A172 (cell line): ENCODE data around the gene RPS16. TPM values are rescaled to one million over a fixed set of nuclear protein-coding genes. Genes with fewer than 3 reads are reported as not detected.
A peak's percentile ranks its signal among the peaks of the same experiment; 100 is the strongest.

ENCODE experiments used
- DNase-seq: peaks from one replicate; pipeline ENCODE4 v3.0.0-alpha.2; 2015; ENCODE audit warnings: low spot score
- total RNA-seq: library from RNA; depleted of rRNA; stranded (reverse); fragments of >200 nt; shearing (Covaris generic); gene quantifications from 2 replicates; pipeline ENCODE4 v1.2.3, GENCODE V29; 2014

RPS16 gene
- total RNA-seq, 1 experiment from 2014 or later = 262 TPM

DNA sequence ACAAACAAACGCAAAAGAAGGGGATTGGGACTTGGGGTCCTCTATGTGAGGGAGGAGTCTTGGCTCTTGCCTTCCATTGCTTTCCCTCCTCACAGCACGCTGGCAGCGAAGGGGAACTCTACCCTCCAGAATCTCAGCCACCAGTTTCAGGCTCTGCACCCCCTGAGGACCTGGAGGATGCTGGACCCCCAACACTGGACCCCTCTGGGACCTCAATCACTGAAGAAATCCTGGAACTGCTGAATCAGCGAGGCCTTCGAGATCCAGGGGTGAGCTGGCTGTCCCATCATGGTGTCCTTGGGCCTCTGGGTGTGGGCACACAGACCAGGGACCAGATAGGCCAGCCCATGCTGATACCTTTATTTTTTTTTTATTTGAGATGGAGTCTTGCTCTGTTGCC lies 13.7 kb downstream of the RPS16 start:
- no peak for DNase-seq

DNA sequence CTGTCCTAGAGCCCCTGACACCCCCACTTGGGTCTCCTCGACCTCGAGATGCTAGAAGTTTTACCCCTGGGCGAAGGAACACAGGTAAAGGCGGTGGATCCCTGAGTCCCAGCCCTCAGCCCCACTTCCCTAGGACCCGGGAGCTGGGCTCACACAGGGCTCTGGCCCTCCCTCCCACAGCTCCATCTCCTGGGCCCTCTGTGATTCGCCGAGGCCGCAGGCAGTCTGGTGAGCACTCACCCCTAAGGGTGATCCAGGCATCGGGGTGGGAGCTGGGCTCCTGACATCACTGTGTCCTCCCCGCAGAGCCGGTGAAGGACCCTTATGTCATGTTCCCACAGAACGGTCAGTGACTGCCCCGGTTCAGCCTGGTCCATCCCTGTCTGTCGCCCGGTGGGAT lies 15.0 kb downstream of the RPS16 start:
- no peak for DNase-seq

DNA sequence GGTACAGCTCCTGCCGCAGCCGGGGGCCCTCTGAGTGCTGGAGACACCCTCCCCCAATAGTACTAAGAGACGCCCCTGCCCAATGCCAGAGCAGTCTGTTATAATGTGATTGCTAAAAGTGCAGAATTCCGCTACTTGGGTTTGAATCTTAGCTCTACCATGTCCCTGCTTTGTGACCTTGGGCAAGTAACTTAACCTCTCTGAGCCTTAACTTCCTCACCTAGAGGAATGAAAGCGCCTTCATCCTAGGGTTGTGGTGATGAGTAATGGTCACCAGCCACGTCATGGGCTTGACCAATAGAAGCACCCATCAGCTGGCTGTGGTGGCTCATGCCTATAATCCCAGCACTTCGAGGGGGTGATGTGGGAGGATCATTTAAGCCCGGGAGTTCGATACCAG lies 16.7 kb downstream of the RPS16 start:
- DNase-seq = no peak

DNA sequence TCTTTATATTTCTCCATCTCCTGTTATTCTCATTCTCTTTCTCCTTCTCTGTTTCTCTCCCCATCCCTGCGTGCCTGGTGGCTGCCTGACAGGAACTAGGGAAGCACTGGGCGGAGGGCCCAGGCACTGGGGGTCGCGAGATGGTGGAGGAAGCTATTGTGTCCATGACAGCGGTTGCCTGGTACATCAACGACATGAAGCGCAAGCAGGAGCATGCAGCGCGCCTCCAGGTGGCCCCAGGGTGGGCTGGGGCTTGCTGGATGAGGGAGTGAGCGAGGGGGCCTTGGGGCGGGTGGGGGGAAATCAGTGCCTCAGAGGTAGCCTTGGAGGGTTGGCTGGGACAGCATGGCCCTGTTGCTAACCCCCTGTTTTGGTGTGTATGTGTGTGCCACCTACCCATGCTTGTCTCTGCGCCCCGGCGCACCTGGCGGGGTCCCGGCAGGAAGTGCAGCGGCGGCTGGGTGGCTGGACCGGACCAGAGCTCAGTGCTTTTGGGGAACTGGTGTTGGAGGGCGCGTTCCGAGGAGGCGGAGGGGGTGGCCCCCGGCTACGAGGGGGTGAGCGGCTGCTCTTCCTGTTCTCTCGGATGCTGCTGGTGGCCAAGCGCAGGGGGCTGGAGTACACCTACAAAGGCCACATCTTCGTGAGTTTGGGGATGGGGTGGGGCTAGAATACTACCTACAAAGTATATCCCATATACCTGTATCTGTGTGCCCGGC lies 18.1 kb downstream of the RPS16 start:
- no peak for DNase-seq

DNA sequence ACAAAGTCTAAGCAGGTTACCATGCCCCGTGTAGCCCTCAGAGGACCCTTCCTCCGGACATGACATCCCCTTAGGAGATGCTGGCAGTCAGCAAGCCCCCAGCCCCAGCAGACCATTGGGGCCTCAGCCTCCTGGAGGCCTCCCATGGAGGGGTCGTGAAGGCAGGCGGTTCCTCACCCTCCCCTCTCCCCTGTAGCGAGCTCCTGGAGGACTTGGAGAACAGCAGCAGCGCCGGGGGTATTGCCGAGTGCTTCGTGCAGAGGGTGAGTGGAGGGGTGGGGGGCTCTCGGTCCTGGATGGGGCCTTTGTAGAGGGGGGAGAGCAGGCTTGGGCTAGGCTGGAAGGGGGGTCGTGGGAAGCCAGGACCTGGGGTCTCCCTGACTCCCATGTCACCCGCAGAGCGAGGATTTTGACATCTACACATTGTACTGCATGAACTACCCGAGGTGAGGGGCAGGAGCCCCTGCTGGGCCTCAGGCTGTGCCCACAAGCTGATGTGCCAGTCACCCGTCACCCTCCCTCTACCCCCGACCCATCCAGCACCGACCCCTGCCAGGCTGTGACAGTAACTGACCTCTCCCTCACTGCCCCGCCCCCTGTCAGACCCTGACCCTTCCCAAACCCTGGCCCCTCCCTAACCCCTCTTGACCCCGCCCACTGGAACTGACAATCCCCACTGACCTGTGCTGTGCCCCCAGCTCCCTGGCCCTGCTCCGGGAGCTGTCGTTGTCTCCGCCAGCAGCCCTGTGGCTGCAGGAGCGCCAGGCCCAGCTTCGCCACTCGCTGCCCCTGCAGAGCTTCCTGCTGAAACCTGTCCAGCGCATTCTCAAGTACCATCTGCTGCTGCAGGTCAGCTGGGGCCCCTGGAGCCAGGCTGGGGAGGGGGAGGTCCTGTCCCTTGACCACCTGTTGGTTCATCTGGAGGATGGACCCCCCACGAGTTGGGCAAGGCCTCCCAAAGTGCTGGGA lies 19.3 kb downstream of the RPS16 start:
- DNase-seq = no peak

DNA sequence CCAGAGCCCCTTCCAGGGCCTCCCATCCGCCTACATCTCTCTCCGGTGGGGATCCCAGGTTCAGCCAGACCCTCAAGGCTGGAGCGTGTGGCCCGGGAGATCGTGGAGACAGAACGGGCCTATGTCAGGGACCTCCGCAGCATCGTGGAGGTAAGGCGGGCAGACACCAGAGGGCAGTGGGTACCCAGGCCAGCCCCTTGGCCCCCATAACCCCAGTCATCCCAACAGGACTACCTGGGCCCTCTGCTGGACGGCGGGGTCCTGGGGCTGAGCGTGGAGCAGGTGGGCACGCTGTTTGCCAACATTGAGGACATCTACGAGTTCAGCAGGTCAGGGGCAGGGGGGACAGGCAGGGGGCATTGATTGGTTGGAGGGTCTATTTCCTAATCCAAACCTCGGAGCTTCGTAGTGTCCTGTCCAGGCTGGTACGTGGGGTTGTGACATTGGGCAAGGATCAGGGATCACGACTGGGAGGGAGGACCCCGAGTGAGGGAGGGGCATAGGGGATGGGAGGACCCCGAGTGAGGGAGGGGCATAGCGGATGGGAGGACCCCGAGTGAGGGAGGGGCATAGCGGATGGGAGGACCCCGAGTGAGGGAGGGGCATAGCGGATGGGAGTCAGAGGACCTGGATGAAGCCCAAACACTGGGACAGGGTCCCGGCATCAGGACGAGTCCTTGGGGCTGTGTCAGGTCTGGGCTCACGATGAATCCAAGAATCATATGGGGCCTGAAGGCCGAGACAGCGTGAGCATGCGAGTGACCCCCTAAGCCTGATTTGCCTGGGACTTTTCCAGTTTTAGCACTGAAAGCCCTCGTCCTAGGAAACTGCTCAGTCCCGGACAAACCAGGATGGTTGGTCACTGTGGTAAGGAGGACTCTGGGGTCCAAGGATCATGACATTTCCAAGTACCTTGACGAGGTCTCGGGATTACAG lies 20.4 kb downstream of the RPS16 start:
- no peak for DNase-seq

DNA sequence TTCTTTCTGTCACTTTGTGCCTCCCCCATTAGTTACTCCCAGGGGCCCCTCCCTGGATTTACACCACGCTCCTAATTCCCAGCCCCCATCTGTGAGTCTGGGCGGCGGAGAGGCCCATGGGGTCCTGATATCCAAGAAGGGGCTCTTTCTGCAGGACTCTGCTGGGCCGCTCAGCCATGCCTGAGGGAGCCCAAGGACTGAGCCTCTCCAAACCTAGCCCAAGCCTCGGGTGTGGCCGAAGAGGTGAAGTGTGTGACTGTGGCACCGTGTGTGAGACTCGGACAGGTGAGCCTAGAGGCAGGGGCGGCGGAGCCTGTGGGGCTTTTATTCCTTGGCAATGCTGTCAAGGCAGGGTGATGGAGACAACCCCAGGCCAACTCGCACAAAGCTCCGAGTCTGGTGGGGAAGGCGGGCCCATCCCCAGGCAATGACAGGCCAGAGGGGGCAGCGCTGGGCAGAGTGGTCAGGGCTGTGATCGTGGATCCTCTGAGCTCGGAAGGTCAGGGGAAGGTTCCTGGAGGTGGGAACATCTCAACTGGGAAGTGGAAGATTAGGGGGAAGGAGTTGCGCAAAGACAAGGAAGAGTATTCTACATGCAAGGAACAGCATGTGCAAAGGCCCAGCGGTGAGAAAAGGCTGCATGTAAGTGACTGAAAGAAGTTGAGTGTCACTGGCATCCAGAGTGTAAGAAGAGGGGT lies 21.7 kb downstream of the RPS16 start:
- DNase-seq = peak; percentile 35

DNA sequence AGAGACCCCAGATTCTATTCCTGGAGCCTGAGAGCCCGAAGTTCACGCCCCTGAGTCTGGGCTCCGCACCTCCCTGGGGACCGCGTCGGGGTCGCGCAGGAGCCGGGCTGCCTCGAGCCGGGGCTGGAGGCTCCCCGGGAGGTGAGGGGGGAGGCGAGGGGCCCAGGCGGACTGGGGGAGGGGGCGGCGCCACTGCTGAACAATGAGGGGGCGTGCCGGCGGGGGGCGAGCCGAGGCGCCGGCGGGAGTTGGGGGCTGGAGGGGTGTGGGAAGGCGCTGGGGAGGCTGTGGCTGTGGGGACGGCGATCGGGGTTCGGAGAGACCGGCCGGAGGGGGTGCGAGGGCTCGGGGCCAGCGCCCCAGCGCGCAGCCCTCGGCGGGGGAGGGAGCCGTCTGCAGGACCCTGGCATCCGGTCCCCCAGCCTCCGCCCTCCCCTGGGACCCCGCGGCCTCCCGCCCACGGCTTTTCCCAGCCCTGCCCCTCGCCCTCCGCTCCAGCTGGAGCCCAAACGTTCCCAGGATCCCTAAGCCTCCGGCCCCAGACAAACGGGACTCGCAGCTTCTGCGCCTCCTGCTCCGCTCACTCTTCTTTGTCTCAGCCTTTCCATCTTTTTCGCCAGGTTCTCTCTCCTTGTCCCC lies 22.4 kb downstream of the RPS16 start:
- peak; percentile 31 for DNase-seq

DNA sequence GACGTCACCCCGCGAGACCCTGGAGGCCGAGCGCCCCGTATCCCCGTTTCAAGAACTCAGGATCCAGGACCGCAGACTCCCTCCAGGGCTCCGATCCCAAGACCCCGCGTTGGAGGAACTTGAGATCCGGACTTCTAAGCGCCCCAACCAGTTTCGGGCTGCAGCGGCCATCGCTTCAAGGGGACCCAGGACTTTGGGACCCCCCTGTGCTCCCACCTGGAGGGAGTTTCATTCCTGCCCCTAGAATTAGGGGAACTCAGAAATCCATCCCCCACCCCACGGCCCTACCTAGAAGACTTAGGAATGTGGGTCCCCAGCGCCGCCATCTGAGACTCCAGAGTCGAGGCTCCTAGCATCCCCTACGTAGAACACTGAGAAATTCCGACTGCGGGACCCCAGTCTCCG lies 22.9 kb downstream of the RPS16 start:
- DNase-seq = no peak

DNA sequence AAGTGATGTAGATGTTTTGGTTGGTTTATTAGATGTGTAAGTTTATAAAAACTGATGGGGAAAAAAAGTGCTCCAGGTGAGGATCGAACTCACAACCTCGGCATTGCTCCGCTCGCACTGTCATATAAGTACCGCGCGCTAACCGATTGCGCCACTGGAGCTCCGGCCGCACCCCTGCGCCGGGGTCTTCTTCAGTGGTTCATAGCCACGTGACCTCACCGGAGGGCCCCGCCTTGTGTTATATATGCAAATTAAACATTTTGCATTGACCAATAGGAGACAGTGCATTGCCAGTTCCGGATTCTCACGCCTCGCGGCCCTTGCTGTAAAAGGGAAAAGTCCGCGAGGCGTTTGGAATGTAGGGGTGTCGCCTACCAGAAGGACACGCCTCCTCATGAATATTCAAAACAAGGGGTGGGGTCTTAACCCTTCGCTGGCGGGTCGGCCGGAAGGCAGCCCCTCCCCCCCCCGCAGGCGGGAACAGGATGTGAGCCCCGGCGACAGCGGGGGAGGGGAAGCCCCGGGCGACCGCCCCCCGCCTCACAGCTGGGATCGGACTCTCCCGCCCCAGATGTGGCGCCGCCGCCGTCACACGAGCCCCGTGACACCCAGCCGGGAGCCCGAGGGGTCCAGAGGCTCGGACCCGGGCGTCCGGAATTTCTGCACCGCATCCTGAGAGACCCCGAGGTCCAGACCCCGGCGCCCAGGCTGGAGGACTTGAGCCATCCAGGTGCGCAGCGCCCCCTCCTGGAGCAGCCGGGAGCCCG lies 23.5 kb downstream of the RPS16 start, which contains the start of gene PLEKHG2:
Gene PLEKHG2, plus strand, starts transcription at position 570 of the 767 bp plus-strand sequence. CDS start 1,418 bp downstream, outside the sequence.
- peak; percentile 99 for DNase-seq

DNA sequence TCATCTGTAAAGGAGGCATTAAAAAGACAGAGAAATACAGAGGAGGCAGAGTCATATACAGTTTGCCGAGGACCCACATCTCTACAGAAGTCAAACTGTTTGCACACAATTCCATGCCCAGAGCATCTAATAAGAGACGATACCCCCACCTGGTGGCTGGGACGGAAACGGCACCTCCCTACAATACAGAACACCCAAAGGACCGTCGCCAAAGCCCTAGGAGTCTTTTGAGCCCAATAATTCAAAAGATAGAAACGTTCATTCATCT lies 24.0 kb downstream of the RPS16 start:
- DNase-seq = peak; percentile 93

DNA sequence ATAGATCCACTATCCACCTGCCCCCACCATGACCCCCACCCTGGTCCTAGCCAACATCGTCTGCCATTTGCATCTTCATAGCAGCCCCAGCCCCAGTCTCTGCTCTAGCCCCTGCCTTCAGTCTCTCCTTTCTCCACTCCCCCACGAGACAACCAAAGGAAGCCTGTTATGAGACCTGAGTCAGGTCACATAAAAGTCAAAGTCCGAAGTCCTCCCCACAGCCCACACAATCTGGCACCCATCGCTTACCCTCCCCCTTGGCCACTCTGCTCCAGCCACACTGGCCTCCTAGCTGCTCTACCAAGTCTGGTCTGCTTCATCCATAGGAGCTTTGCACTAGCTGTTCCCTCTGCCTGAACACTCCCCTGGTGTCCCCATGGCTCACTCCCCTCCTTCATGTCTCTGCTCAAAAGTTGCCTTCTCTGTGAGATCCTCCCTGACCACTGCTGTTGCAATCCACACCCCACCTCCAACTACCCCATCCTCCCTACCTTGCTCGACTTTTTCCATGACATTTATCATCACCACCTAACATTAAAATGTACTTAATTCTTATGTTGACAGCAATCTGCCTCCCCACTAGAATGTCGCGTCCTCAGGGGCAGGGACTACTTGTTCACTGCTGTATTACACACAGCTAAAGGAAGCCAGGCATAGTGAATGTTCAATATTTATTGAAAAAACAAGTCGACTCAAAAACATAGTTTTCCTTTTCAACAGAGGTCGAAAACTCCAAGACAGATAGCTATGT lies 24.5 kb downstream of the RPS16 start:
- DNase-seq = no peak

DNA sequence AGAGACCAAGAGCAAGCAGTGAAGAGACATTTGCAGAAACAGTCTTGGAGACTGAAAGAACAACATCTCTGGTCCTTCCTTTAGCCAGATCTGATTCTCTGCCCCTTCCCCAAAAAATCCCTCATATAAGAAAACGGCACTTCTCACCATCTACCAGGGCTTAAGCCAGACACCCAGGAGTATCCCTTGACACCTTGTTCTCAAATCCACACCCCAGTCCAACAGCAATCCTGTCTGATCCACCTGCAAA lies 25.0 kb downstream of the RPS16 start:
- DNase-seq = no peak

DNA sequence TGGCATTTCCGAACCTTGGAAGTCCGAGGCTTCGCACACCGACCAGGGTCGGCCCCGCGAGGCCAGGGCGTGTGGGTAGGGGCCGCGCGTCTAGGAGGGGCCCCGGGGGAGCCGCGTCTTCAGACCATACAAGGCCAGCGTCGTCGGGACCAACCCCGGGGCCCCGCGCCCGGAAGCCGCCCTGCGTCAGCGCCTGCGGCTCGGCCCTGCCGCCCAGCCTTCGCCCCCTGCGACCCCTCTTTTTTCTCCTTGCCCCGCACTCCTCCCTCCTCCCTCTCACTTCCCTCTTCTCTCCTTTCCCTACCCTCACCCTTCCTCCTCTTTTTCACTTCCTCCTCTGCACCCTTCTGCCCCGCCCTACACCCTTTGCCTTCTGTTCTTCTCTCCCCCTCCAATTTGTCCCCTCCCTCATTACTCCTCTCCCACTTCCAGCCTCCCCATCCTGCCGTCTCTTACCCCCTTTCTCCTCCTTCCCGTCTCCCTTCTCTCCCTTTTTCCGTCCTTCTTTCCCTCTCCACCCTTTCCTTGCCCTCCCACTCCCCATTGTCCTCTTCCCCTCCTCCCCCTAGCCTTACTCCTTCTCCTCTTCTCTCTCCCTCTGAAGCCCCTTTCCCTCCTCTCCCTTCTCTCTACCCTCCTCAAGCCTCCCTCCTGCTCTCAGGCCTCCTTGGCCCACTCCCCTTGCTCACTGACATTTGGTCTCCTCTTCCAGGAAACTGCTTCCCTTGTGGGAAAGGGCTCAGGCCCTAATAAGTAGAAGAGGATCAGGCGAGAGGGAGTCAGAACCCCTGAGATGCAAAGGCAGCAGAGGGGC lies 25.5 kb downstream of the RPS16 start:
- DNase-seq = no peak

DNA sequence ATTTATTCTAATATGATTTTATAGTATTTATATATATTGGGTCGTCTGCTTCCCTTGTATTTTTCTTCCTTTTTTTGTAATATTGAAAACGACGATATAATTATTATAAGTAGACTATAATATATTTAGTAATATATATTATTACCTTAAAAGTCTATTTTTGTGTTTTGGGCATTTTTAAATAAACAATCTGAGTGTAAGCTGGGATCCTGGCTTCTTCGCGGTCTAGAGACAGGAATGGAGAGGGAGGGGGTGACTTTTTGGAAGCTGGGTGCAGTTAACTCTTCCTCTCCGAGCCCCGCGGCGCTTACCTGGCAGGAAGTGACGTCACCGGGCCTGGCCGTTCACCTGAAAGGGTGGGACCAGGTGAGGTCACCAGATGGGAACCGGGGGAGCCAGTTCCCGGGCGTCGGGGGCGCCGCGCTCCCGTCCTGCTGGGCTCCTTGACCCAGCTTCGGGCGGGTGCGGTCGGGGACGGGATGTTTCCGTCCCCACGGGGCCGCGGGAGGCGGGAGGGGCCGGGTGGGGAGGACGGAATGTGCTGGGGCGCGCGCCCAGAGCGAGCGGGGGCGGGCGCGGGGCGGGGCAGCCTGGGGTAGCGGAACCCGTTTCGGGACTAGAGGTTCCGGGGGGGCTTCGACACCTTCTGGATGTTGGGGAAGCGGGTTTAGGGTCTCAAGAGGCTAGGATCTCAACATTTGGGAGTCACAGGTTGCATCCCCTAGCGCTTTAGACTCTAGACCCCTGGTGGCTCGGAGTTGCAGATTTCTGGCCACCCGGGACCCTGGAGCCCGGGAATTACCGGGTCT lies 26.3 kb downstream of the RPS16 start:
- peak; percentile 31 for DNase-seq

DNA sequence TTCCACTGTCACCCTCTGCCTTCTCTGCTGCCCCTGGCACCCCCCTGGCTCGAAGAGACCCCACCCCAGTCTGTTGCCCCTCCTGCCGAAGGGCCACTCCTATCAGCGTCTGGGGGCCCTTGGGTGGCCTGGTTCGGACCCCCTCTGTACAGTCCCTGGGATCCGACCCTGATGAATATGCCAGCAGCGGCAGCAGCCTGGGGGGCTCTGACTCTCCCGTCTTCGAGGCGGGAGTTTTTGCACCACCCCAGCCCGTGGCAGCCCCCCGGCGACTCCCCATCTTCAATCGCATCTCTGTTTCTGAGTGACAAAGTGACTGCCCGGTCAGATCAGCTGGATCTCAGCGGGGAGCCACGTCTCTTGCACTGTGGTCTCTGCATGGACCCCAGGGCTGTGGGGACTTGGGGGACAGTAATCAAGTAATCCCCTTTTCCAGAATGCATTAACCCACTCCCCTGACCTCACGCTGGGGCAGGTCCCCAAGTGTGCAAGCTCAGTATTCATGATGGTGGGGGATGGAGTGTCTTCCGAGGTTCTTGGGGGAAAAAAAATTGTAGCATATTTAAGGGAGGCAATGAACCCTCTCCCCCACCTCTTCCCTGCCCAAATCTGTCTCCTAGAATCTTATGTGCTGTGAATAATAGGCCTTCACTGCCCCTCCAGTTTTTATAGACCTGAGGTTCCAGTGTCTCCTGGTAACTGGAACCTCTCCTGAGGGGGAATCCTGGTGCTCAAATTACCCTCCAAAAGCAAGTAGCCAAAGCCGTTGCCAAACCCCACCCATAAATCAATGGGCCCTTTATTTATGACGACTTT lies 27.1 kb downstream of the RPS16 start:
- no peak for DNase-seq
